Ascending aorta (tissue), 2 donors: ENCODE data around the gene PRPF38A. TPM values are rescaled to one million over a fixed set of nuclear protein-coding genes. Genes with fewer than 3 reads are reported as not detected.
"Not testable (repeated sequence)": the region's sequence is repeated elsewhere in the genome, so short reads cannot be mapped to it uniquely, and the experiment has no call there.

Experiments
- DNase-seq, 2 donors: peaks; one replicate each; pipeline ENCODE4 v3.0.0-alpha.2; 2019; ENCODE audit warnings: low spot score in 2 of 2
- H3K27ac ChIP-seq, 2 donors: fragments of 200-600 bp; sonication (generic); one replicate each; pipeline ENCODE4 v1.5.1; 2016 to 2017; ENCODE audit warnings: mild to moderate bottlenecking in 1 of 2
- H3K27me3 ChIP-seq: fragments of 200-600 bp; sonication (generic); one replicate; pipeline ENCODE4 v1.5.1; 2017
- H3K36me3 ChIP-seq, 2 donors: fragments of 200-600 bp; sonication (generic); one replicate each; pipeline ENCODE4 v1.5.1; 2016
- H3K4me1 ChIP-seq, 2 donors: fragments of 200-600 bp; sonication (generic); one replicate each; pipeline ENCODE4 v1.5.1; 2016 to 2017; ENCODE audit warnings: mild to moderate bottlenecking in 1 of 2
- H3K4me3 ChIP-seq, 2 donors: fragments of 200-600 bp; sonication (generic); one replicate each; pipeline ENCODE4 v1.5.1; 2016 to 2017; ENCODE audit warnings: mild to moderate bottlenecking in 1 of 2
- H3K9me3 ChIP-seq, 2 donors: fragments of 200-600 bp; sonication (generic); one replicate each; pipeline ENCODE4 v1.5.1; 2016
- CTCF ChIP-seq, 3 experiments: fragments of 200-600 bp in 2 of 3; fragments of 450-650 bp in 1 of 3; sonication (generic) in 2 of 3; IDR thresholded peaks; one replicate each; pipeline ENCODE4 v1.5.1; 2016 to 2019; ENCODE audit warnings: antibody characterized with exemption in 3 of 3, mild to moderate bottlenecking in 1 of 3, moderate library complexity in 1 of 3
- intact Hi-C: fragments of 100-400 bp; cut with DNase I; formaldehyde crosslinking; loops from one replicate; pipeline ENCODE4 v1.15.1; 2023
- total RNA-seq: library from RNA; depleted of rRNA; stranded (reverse); fragments of >200 nt; gene quantifications from one replicate; pipeline ENCODE4 v1.1.0, GENCODE V29; 2016

The PRPF38A gene
- total RNA-seq, 1 donor from 2014 or later: 20.3 TPM

- Histone ChIP-seq H3K27ac (peak within 1 kb of the TSS; percentile 92 to 96), H3K27me3 (no peaks in the 10 kb centered on the region), H3K36me3 (peaks cover 22 to 24% of the 10 kb centered on the region in 2 donors), H3K4me3 (peak within 1 kb of the TSS; percentile 90 to 94), H3K4me1 (peaks cover 2 to 14% of the 10 kb centered on the region in 2 donors), H3K9me3 (no peaks in the 10 kb centered on the region)
- intact Hi-C loops: loop anchor here (1.0 to 10.0 kb wide), 8 partner anchors 38 to 959 kb away; partner anchors contain the start of genes BTF3L4, COA7, CPT2 and ECHDC2
- peak; percentile 96 to 99 for DNase-seq
- peak in 1 of 3 experiments; percentile 34 for TF ChIP-seq CTCF (IDR thresholded peaks at IDR 0.05)
Observed at GRCh38 chr1:52365746-52366516, 38.5 kb upstream of the PRPF38A start, which contains the start of gene CC2D1B. CC2D1B (minus strand) TSS chr1:52366205; CDS start chr1:52364620, 1,585 bp downstream.

GRCh38 chr1:52366517-52366827, 37.9 kb upstream of the PRPF38A start:
- peak overlapping the region; percentile 92 to 96 for H3K27ac ChIP-seq
- peak overlapping the region; percentile 90 to 94 for H3K4me3 ChIP-seq
- TF ChIP-seq CTCF (IDR thresholded peaks at IDR 0.05): no peak
- intact Hi-C loops: loop anchor here (1.0 to 10.0 kb wide), 7 partner anchors 38 to 958 kb away; partner anchors contain the start of genes BTF3L4, COA7, CPT2 and ECHDC2
- H3K9me3 ChIP-seq: no peaks in the 10 kb centered on the region
- no peaks in the 10 kb centered on the region for H3K27me3 ChIP-seq
- peaks cover 16 to 19% of the 10 kb centered on the region in 2 donors for H3K36me3 ChIP-seq
- H3K4me1 ChIP-seq: peaks cover 2 to 14% of the 10 kb centered on the region in 2 donors
- DNase-seq: no peak

GRCh38 chr1:52367272-52367671, 37.1 kb upstream of the PRPF38A start:
- Histone ChIP-seq H3K4me3 (no peak overlapping the region), H3K36me3 (peaks cover 9 to 11% of the 10 kb centered on the region in 2 donors), H3K4me1 (peaks cover 2 to 14% of the 10 kb centered on the region in 2 donors), H3K27me3 (no peaks in the 10 kb centered on the region), H3K27ac (no peak overlapping the region), H3K9me3 (no peaks in the 10 kb centered on the region)
- no peak for TF ChIP-seq CTCF (IDR thresholded peaks at IDR 0.05)
- no peak for DNase-seq
- intact Hi-C loops: loop anchor here (5.0 to 10.0 kb wide), 6 partner anchors 310 to 958 kb away; partner anchors contain the start of genes BTF3L4, COA7, CPT2 and ECHDC2

- no peaks in the 10 kb centered on the region for H3K9me3 ChIP-seq
- peaks cover 2 to 14% of the 10 kb centered on the region in 2 donors for H3K4me1 ChIP-seq
- H3K27me3 ChIP-seq: no peaks in the 10 kb centered on the region
- H3K36me3 ChIP-seq: peaks cover 0 to under 1% of the 10 kb centered on the region in 2 donors
- H3K27ac ChIP-seq: peak overlapping the region; percentile 13 to 52
- intact Hi-C loops: loop anchor here (5.0 to 10.0 kb wide), 6 partner anchors 311 to 956 kb away; partner anchors contain the start of genes BTF3L4, COA7, CPT2 and ECHDC2
- no peak for DNase-seq
- TF ChIP-seq CTCF (IDR thresholded peaks at IDR 0.05): peak in 1 of 3 experiments; percentile 26
- H3K4me3 ChIP-seq: peak overlapping the region; percentile 32 to 67
Observed at GRCh38 chr1:52368383-52369172, 35.8 kb upstream of the PRPF38A start.

GRCh38 chr1:52369851-52370250, 34.6 kb upstream of the PRPF38A start:
- not testable (repeated sequence) for H3K27ac ChIP-seq, H3K27me3 ChIP-seq, H3K4me1 ChIP-seq, H3K36me3 ChIP-seq, H3K9me3 ChIP-seq, DNase-seq, H3K4me3 ChIP-seq
- intact Hi-C loops: loop anchor here (5.0 to 10.0 kb wide), 6 partner anchors 313 to 955 kb away; partner anchors contain the start of genes BTF3L4, COA7, CPT2 and ECHDC2
